HUES6 (cell line): ENCODE results near the gene GNAS-AS1.

Source experiments
- H3K27ac ChIP-seq: 2 replicates; pipeline ENCODE4 v1.7.0; 2013; ENCODE audit warnings: low read depth, mild to moderate bottlenecking, low read length, inconsistent platforms
- H3K27me3 ChIP-seq: 2 replicates; pipeline ENCODE4 v1.6.1; 2013; ENCODE audit warnings: low read length; ENCODE audit not compliant: control insufficient read depth, insufficient read depth
- H3K36me3 ChIP-seq: 2 replicates; pipeline ENCODE4 v1.6.1; 2013; ENCODE audit warnings: low read length; ENCODE audit not compliant: control insufficient read depth, insufficient read depth
- H3K4me1 ChIP-seq: 2 replicates; pipeline ENCODE4 v1.6.1; 2013; ENCODE audit warnings: low read length; ENCODE audit not compliant: control insufficient read depth, insufficient read depth
- H3K4me3 ChIP-seq: 2 replicates; pipeline ENCODE4 v1.5.1; 2013; ENCODE audit warnings: low read depth, low read length
- H3K9ac ChIP-seq: one replicate; pipeline ENCODE4 v1.6.1; 2013; ENCODE audit warnings: mild to moderate bottlenecking, low read length
- H3K9me3 ChIP-seq: 2 replicates; pipeline ENCODE4 v1.6.1; 2013; ENCODE audit warnings: low read depth, low read length; ENCODE audit not compliant: control insufficient read depth, insufficient read depth

The GNAS-AS1 gene

GRCh38 chr20:58774214-58774613 is 76.5 kb downstream of the GNAS-AS1 start:
- H3K27ac ChIP-seq: no peak overlapping the region
- H3K4me1 ChIP-seq: no peaks in the 10 kb centered on the region
- H3K4me3 ChIP-seq: no peak overlapping the region
- H3K9ac ChIP-seq: no peak overlapping the region
- no peaks in the 10 kb centered on the region for H3K9me3 ChIP-seq
- no peaks in the 10 kb centered on the region for H3K36me3 ChIP-seq
- peaks cover 13% of the 10 kb centered on the region for H3K27me3 ChIP-seq

- H3K9me3 ChIP-seq: no peaks in the 10 kb centered on the region
- no peaks in the 10 kb centered on the region for H3K4me1 ChIP-seq
- peaks cover 13% of the 10 kb centered on the region for H3K27me3 ChIP-seq
- H3K36me3 ChIP-seq: no peaks in the 10 kb centered on the region
- H3K9ac ChIP-seq: no peak overlapping the region
- no peak overlapping the region for H3K27ac ChIP-seq
- H3K4me3 ChIP-seq: no peak overlapping the region
These were observed 77.9 kb downstream of the GNAS-AS1 start for GRCh38 chr20:58772786-58773185.
